ENCODE results near the gene MYH6.

Gene MYH6

DNA sequence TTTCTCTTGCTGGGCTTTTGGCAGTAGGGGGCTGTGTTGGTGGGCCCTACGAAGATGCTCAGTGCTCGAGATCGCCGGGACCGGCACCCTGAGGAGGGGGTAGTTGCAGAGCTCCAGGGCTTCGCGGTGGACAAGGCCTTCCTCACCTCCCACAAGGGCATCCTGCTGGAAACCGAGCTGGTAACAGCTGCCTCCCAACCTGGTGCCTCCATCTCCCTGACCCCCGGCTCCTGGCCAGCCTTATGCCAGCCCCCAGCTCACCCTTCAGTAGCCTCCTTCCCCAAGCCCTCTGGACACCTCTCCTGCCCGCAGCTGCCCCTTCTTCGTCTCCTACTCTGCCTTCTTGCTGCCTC lies 30.9 kb downstream of the MYH6 start:
- Histone ChIP-seq H3K27me3 (replicated peaks) (peaks cover 2% of the 10 kb centered on the region), H3K36me3 (replicated peaks) (no peaks in the 10 kb centered on the region), H3K27ac (no peak overlapping the region), H3K4me3 (ENCODE audit: low read depth, low read length) (no peak overlapping the region)
- DNase-seq = no peak
- in situ Hi-C loops (cut with HindIII; ENCODE audit: low pct_ligation_motif_present, low sequenced_read_pairs) = no loop called here
- TF ChIP-seq, protein P1, sequence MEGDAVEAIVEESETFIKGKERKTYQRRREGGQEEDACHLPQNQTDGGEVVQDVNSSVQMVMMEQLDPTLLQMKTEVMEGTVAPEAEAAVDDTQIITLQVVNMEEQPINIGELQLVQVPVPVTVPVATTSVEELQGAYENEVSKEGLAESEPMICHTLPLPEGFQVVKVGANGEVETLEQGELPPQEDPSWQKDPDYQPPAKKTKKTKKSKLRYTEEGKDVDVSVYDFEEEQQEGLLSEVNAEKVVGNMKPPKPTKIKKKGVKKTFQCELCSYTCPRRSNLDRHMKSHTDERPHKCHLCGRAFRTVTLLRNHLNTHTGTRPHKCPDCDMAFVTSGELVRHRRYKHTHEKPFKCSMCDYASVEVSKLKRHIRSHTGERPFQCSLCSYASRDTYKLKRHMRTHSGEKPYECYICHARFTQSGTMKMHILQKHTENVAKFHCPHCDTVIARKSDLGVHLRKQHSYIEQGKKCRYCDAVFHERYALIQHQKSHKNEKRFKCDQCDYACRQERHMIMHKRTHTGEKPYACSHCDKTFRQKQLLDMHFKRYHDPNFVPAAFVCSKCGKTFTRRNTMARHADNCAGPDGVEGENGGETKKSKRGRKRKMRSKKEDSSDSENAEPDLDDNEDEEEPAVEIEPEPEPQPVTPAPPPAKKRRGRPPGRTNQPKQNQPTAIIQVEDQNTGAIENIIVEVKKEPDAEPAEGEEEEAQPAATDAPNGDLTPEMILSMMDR (IDR thresholded peaks at IDR 0.05; ENCODE audit: low read depth, low read length, missing control alignments) = no peak

DNA sequence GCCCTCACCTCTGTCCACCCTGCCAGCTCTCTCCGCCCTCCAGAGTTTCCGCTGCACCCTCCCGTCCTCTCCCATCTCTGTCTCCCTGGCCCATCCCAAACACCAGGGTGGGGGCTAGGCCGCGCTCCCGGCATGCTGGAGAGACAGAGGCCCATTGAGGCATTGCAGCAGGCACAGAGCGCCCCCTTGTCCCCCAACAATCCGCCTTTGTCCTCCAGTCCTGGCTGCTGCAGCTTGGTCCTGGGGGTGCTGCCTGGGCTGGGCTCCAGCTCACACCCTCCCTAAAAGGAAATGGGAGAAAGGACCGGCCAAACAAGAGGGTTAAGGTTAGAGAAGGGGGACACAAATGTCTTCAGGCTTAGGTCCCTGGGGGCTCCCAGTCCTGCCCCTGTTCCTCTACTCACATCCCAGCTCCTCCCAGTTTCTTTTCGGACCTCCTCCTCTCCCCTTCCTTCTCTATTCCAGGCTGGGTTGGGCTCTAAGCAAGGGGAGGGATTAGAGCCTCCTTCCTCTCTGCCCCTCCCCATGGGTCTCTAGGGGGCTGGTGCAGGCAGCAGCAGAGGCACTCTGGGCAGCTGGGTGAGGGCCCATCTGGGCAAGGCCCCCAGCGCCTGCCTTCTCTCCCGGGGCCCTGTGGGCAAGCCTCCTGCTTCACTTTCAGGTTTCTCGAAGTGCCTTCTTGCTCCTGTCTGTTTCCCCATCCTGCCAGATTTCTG lies 31.4 kb downstream of the MYH6 start, which contains the start of gene CMTM5:
Gene CMTM5, plus strand, starts transcription at position 565 of the 716 bp plus-strand sequence. CDS start 206 bp downstream, outside the sequence.
- in situ Hi-C loops (cut with HindIII; ENCODE audit: low pct_ligation_motif_present, low sequenced_read_pairs) = no loop called here
- H3K36me3 ChIP-seq (replicated peaks) = no peaks in the 10 kb centered on the region

DNA sequence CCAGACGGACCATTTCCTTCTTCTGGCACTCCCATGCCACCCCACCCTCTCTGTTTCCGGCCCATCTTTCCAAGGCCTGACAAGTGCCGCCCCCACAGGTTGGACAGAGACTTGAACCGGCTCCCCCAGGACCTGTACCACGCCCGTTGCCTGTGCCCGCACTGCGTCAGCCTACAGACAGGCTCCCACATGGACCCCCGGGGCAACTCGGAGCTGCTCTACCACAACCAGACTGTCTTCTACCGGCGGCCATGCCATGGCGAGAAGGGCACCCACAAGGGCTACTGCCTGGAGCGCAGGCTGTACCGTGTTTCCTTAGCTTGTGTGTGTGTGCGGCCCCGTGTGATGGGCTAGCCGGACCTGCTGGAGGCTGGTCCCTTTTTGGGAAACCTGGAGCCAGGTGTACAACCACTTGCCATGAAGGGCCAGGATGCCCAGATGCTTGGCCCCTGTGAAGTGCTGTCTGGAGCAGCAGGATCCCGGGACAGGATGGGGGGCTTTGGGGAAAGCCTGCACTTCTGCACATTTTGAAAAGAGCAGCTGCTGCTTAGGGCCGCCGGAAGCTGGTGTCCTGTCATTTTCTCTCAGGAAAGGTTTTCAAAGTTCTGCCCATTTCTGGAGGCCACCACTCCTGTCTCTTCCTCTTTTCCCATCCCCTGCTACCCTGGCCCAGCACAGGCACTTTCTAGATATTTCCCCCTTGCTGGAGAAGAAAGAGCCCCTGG lies 32.4 kb downstream of the MYH6 start:
- no peak for DNase-seq
- Histone ChIP-seq H3K36me3 (replicated peaks) (no peaks in the 10 kb centered on the region), H3K27me3 (replicated peaks) (peaks cover 4% of the 10 kb centered on the region), H3K27ac (no peak overlapping the region), H3K4me3 (ENCODE audit: low read depth, low read length) (no peak overlapping the region)
- in situ Hi-C loops (cut with HindIII; ENCODE audit: low pct_ligation_motif_present, low sequenced_read_pairs) = no loop called here
- TF ChIP-seq, protein P1 (IDR thresholded peaks at IDR 0.05; ENCODE audit: low read depth, low read length, missing control alignments) = no peak

More for the DNA sequence above, 31.4 kb downstream of the MYH6 start, which contains the start of gene CMTM5:
- TF ChIP-seq, protein P1 (IDR thresholded peaks at IDR 0.05; ENCODE audit: low read depth, low read length, missing control alignments) = no peak
- Histone ChIP-seq H3K27ac (no peak within 1 kb of the TSS), H3K4me3 (ENCODE audit: low read depth, low read length) (no peak within 1 kb of the TSS), H3K27me3 (replicated peaks) (peaks cover 2% of the 10 kb centered on the region)
- DNase-seq = no peak

DNA sequence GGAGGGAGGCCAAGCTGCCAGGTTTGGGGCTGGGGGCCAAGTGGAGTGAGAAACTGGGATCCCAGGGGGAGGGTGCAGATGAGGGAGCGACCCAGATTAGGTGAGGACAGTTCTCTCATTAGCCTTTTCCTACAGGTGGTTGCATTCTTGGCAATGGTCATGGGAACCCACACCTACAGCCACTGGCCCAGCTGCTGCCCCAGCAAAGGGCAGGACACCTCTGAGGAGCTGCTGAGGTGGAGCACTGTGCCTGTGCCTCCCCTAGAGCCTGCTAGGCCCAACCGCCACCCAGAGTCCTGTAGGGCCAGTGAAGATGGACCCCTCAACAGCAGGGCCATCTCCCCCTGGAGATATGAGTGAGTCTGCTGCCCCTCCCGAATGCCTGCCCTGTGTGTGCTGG lies 35.0 kb downstream of the MYH6 start:
- no peak for DNase-seq
- Histone ChIP-seq H3K4me3 (ENCODE audit: low read depth, low read length) (no peak overlapping the region), H3K27ac (no peak overlapping the region), H3K27me3 (replicated peaks) (peaks cover 4% of the 10 kb centered on the region), H3K36me3 (replicated peaks) (no peaks in the 10 kb centered on the region)
- in situ Hi-C loops (cut with HindIII; ENCODE audit: low pct_ligation_motif_present, low sequenced_read_pairs) = no loop called here
- TF ChIP-seq, protein P1 (IDR thresholded peaks at IDR 0.05; ENCODE audit: low read depth, low read length, missing control alignments) = no peak

DNA sequence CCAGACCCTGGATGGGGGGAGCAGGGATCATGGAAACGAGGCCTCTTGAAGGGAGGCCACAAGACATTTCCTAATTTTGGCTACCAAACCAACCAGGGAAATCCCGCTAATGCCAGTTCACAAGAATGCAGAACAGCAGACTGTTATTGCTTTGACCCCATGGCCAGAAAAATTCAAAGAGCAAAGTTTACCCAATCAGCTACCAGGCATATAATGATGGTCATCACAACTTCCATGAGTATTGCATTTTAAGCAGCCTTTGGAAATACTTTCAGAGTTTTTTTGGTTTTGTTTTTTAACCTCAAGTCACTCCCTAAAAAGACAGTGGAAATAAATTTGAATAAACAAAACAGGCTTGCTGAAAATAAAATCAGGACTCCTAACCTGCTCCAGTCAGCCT lies 35.6 kb downstream of the MYH6 start, which contains the start of gene IL25:
Gene IL25, plus strand, starts transcription at position 301 of the 400 bp plus-strand sequence.
- TF ChIP-seq, protein P1 (IDR thresholded peaks at IDR 0.05; ENCODE audit: low read depth, low read length, missing control alignments) = no peak
- in situ Hi-C loops (cut with HindIII; ENCODE audit: low pct_ligation_motif_present, low sequenced_read_pairs) = no loop called here
- Histone ChIP-seq H3K27me3 (replicated peaks) (peaks cover 4% of the 10 kb centered on the region), H3K4me3 (ENCODE audit: low read depth, low read length) (no peak within 1 kb of the TSS), H3K27ac (no peak within 1 kb of the TSS), H3K36me3 (replicated peaks) (no peaks in the 10 kb centered on the region)
- DNase-seq = no peak
